ENCODE measurements around the gene CCND1.
"Not testable (repeated sequence)": the region's sequence is repeated elsewhere in the genome, so short reads cannot be mapped to it uniquely, and the experiment has no call there.

The CCND1 gene

DNA sequence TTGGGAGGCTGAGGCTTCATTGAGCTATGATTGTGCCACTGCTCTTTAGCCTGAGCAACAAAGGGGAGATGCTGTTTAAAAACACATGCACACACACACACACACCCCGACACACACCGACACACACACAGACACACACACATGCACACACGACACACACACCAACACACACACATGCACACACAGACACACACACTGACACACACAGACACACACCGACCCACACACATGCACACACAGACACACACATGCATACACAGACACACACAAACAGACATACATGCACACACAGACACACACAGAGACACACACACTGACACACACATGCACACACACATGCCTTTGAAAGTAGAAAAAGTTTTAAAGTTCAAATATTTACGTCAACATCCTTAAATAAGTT is 39.7 kb downstream of the CCND1 start:
- Mint-ChIP-seq H3K9me3 (no peaks in the 10 kb centered on the region), H3K27ac (no peak overlapping the region), H3K36me3 (no peaks in the 10 kb centered on the region), H3K27me3 (no peaks in the 10 kb centered on the region), H3K4me3 (no peak overlapping the region), H3K4me1 (peaks cover 3% of the 10 kb centered on the region)

DNA sequence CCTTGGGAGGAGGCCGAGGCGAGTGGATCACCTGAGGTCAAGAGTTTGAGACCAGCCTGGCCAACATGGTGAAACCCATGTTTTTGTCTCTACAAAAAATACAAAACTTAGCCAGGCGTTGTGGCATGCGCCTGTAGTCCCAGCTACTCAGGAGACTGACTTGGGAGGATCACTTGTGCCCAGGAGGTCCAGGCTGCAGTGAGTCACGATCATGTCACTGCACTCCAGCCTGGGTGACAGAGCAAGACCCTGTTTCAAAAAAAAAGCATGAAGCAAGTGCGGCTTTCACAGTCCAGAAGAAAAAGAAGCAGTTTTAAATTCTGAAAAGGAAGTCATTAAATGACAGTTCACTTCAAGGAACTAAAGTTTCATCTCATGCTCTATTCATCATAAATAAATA is 41.3 kb downstream of the CCND1 start:
- Mint-ChIP-seq H3K27ac (no peak overlapping the region), H3K4me3 (no peak overlapping the region), H3K4me1 (peaks cover 9% of the 10 kb centered on the region), H3K27me3 (peaks cover 1% of the 10 kb centered on the region), H3K9me3 (no peaks in the 10 kb centered on the region), H3K36me3 (no peaks in the 10 kb centered on the region)

DNA sequence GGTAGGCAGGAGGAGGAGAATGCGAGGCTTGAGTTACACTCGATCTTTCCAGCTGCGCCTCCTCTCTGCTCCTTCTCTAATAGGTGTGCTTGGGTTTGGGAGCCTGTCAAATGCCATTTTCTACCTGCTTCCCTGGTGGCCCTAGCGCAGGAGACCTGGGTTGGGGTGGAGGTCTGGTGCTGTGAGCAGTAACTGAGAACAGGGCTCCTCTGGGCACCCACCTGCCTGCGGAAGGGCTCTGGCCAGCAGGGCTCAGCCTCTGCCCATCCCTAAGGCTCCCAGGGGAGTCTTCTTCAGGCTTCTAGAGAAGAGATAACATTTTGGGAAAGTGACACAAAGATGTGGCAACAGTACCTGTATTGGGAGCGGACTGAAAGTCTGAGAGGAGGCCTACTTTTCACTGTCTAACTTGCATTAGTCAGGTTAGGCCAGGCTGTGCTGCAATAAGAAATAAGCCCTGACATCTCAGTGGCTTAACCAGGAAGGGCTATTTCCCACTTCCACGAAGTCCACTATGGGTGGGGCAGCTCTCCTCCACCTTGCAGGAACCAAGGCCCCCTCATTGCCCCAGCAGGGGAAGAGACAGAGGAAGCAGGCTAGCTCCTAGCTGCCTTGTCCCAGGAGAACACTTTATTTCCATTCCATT is 41.8 kb downstream of the CCND1 start:
- H3K36me3 Mint-ChIP-seq = no peaks in the 10 kb centered on the region
- H3K27ac Mint-ChIP-seq = no peak overlapping the region
- H3K4me1 Mint-ChIP-seq = peaks cover 9% of the 10 kb centered on the region
- H3K27me3 Mint-ChIP-seq = peaks cover 4% of the 10 kb centered on the region
- no peak overlapping the region for H3K4me3 Mint-ChIP-seq
- no peaks in the 10 kb centered on the region for H3K9me3 Mint-ChIP-seq

GRCh38 chr11:69683764-69684333 is 42.9 kb downstream of the CCND1 start:
- peaks cover 9% of the 10 kb centered on the region for H3K4me1 Mint-ChIP-seq
- H3K36me3 Mint-ChIP-seq = no peaks in the 10 kb centered on the region
- no peak overlapping the region for H3K27ac Mint-ChIP-seq
- no peak overlapping the region for H3K4me3 Mint-ChIP-seq
- no peaks in the 10 kb centered on the region for H3K9me3 Mint-ChIP-seq
- peaks cover 7% of the 10 kb centered on the region for H3K27me3 Mint-ChIP-seq

DNA sequence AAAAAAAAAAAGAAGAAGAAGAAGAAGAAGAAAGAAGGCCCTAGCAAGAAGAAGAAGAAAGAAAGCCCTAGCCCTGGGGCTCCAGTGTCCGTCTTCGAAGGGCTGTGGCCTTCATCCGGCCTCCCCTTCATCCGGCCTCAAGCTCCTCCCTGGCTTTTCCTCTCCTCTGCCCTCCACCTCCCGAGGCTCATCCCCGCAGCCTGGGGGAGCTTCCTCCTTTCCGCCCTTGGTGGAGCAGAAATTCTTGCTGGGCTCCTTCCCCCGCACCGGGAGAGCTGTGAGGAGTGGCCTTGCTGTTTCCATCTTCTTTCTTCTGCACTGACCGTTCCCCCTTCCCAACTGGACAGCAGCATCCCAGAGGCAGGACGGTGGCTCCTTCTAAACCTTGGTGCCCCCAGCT is 43.7 kb downstream of the CCND1 start:
- Mint-ChIP-seq H3K36me3 (no peaks in the 10 kb centered on the region), H3K27ac (no peak overlapping the region), H3K4me1 (peaks cover 12% of the 10 kb centered on the region), H3K9me3 (no peaks in the 10 kb centered on the region), H3K27me3 (peaks cover 14% of the 10 kb centered on the region), H3K4me3 (no peak overlapping the region)

- H3K27ac Mint-ChIP-seq = no peak overlapping the region
Measured at GRCh38 chr11:69685348-69685747, 44.4 kb downstream of the CCND1 start.

GRCh38 chr11:69686452-69686851 is 45.5 kb downstream of the CCND1 start:
- Mint-ChIP-seq H3K36me3 (no peaks in the 10 kb centered on the region), H3K27ac (no peak overlapping the region), H3K27me3 (peaks cover 22% of the 10 kb centered on the region), H3K9me3 (no peaks in the 10 kb centered on the region), H3K4me3 (peak overlapping the region; percentile 61), H3K4me1 (peaks cover 16% of the 10 kb centered on the region)

More at GRCh38 chr11:69685348-69685747, 44.4 kb downstream of the CCND1 start:
- H3K4me1 Mint-ChIP-seq = peaks cover 16% of the 10 kb centered on the region
- H3K9me3 Mint-ChIP-seq = no peaks in the 10 kb centered on the region
- H3K4me3 Mint-ChIP-seq = peak overlapping the region; percentile 36
- peaks cover 17% of the 10 kb centered on the region for H3K27me3 Mint-ChIP-seq
- H3K36me3 Mint-ChIP-seq = no peaks in the 10 kb centered on the region

DNA sequence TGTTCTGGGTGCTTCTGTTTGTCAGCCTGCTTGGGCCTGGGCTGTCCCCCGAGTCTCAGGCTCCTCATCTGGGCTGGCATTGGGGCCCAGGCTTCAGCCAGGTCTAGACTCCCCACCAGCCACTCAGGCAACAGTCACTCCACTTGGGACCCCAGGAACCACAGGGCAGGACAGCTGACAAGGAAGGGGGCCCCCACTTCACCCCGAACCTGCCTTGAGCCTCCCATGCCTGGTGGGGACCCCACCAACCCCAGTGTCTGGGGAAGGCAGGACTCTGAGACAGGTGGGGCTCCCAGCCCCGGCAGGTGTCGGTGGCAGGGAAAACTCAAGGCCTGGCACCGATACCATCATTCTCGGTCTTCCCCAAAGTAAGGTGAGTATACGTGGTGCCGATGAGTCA is 45.9 kb downstream of the CCND1 start:
- Mint-ChIP-seq H3K9me3 (no peaks in the 10 kb centered on the region), H3K27ac (no peak overlapping the region), H3K4me3 (no peak overlapping the region), H3K36me3 (no peaks in the 10 kb centered on the region), H3K4me1 (peaks cover 16% of the 10 kb centered on the region), H3K27me3 (peaks cover 25% of the 10 kb centered on the region)

DNA sequence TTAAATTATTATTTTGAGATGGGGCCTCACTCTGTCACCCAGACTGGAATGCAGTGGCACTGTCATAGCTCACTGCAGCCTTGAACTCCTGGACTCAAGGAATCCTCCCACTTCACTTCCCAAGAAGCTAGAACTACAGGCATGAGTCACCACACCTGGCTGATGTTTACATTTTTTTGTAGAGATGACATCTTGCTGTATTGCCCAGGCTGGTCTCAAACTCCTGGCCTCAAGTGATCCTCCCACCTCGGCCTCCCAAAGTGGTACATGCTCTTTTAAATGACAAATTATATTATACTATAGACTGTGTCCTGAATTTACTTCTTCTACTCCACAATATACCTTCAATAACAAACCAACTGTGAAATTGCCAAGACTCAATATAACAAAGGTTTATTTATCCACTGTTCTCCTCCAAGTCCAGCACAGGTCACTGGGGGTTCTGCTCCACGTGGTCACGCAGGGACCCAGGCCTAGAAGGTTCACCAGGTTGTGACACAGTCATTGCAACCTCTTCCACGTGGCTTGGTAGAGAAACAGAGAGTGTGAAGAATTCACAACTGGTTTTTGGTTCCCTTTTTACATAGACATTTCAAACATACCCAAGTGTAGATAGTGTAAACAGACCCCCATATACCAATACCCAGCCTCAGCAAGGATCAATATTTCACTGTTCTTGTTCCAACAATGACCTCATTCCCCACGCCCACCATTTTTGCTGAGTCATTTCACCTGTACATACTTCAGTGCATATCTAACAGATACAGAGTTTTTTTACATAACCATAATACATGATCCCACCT is 47.2 kb downstream of the CCND1 start:
- H3K9me3 Mint-ChIP-seq, H3K27ac Mint-ChIP-seq, H3K4me3 Mint-ChIP-seq, H3K36me3 Mint-ChIP-seq: not testable (repeated sequence)
- Mint-ChIP-seq H3K4me1 (peaks cover 16% of the 10 kb centered on the region), H3K27me3 (peaks cover 26% of the 10 kb centered on the region)

DNA sequence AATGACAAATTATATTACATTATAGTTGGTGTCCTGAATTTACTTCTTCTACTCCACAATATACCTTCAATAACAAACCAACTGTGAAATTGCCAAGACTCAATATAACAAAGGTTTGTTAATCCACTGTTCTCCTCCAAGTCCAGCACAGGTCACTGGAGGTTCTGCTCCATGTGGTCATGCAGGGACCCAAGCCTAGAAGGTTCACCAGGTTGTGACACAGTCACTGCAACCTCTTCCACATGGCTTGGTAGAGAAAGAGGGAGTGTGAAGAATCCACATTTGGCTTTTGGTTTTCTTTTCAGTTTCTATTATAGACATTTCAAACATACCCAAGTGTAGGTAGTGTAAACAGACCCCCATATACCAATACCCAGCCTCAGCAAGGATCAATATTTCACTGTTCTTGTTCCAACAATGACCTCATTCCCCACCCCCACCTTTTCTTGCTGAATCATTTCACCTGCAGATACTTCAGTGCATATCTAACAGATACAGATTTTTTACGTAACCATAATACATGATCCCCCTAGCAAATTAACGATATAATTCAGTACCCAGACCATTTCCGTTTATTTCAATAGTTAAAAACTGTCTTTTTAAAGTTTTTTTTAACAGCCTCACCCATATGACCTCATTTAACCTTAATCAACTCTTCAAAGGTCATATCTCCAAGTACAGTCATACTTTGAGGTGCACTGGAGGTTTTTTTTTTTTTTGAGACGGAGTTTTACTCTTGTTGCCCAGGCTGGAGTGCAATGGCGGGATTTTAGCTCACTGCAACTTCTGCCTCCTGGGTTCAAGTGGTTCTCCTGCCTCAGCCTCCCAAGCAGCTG is 48.7 kb downstream of the CCND1 start:
- Mint-ChIP-seq H3K4me3 (no peak overlapping the region), H3K4me1 (peaks cover 16% of the 10 kb centered on the region), H3K36me3 (no peaks in the 10 kb centered on the region), H3K27me3 (peaks cover 31% of the 10 kb centered on the region), H3K9me3 (no peaks in the 10 kb centered on the region), H3K27ac (no peak overlapping the region)

GRCh38 chr11:69691463-69691862 is 50.5 kb downstream of the CCND1 start:
- peaks cover 35% of the 10 kb centered on the region for H3K27me3 Mint-ChIP-seq
- H3K9me3 Mint-ChIP-seq = no peaks in the 10 kb centered on the region
- H3K4me3 Mint-ChIP-seq = no peak overlapping the region
- H3K36me3 Mint-ChIP-seq = no peaks in the 10 kb centered on the region
- H3K27ac Mint-ChIP-seq = no peak overlapping the region
- H3K4me1 Mint-ChIP-seq = peaks cover 7% of the 10 kb centered on the region

DNA sequence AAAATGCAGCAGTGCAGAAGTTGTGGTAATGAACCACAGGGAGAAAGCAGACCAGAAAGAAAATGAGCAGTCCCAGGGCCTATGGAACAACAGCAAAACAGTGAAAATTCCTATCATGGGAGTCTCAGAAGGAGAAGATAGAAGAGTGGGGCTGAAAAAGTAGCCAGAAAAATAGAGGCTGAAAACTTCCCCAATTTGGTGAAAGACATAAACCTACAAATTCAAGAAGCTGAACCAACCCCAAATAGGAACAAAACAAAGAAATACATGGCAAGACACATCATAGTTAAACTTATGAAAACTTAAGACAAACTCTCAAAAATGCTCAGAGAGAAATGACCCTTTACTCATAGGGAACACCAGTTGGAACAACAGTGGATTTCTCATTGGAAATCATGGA is 51.5 kb downstream of the CCND1 start:
- Mint-ChIP-seq H3K27me3 (peaks cover 37% of the 10 kb centered on the region), H3K4me1 (peaks cover 7% of the 10 kb centered on the region), H3K27ac (no peak overlapping the region), H3K36me3 (no peaks in the 10 kb centered on the region), H3K9me3 (no peaks in the 10 kb centered on the region), H3K4me3 (no peak overlapping the region)

DNA sequence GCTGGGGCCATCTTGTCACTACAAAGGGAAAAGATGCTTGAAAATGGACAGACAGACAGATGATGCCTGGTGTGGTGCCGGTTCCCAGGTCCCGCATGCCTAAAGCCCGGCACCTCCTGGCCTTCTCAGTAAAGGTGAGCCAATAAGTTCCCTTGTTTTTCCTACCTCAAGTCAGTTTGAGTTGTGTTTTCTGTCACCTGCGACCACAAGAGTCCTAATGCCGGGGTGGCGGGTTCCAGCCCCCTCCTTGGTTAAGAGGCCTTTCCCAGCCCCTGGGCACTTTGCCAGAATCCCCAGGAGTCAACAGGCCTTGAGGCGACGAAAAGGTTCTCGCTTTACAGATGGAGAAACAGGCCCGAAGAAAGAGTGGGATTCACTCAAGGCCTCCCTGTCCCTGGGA is 53.8 kb downstream of the CCND1 start:
- Mint-ChIP-seq H3K4me1 (peaks cover 2% of the 10 kb centered on the region), H3K4me3 (no peak overlapping the region), H3K27me3 (peaks cover 29% of the 10 kb centered on the region), H3K27ac (no peak overlapping the region), H3K36me3 (no peaks in the 10 kb centered on the region), H3K9me3 (no peaks in the 10 kb centered on the region)

DNA sequence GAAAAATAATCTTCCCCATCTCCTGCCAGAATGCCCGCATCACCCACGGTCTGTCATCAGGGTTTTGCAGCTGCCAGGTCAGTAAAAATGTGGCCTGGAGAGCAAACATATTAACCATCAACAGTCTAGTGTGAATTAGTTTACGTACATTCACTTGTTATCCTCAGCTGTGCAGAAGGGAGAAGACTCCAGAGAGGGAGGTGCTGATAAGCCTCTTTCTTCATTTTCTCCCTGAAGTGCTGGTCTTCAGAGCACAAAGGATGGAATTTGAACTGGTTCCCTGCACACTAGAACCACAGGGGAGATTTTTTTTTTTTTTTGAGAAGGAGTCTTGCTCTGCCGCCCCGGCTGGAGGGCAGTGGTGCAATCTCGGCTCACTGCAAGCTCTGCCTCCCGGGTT is 54.6 kb downstream of the CCND1 start:
- Mint-ChIP-seq H3K36me3 (no peaks in the 10 kb centered on the region), H3K27ac (no peak overlapping the region), H3K4me3 (no peak overlapping the region), H3K27me3 (peaks cover 29% of the 10 kb centered on the region), H3K4me1 (no peaks in the 10 kb centered on the region), H3K9me3 (no peaks in the 10 kb centered on the region)

DNA sequence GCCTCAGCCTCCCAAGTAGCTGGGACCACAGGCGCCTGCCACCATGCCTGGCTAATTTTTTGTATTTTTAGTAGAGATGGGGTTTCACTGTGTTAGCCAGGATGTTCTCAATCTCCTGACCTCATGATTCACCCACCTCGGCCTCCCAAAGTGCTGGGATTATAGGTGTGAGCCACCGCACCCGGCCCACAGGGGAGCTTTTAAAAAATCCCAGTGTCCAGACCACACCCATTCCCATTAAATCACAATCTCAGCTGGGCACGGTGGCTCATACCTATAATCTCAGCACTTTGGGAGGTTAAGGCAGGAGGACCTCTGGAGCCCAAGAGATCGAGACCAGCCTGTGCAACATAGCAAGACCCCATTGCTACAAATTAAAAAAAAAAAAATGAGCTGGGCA is 55.0 kb downstream of the CCND1 start:
- H3K27me3 Mint-ChIP-seq = peaks cover 30% of the 10 kb centered on the region
- not testable (repeated sequence) for H3K27ac Mint-ChIP-seq, H3K4me3 Mint-ChIP-seq

More for the DNA sequence above, 55.0 kb downstream of the CCND1 start:
- H3K4me1 Mint-ChIP-seq, H3K9me3 Mint-ChIP-seq, H3K36me3 Mint-ChIP-seq: not testable (repeated sequence)
